H9 (cell line): ENCODE results near the gene ZNF831. TPM values are rescaled to one million over a fixed set of nuclear protein-coding genes. Genes with fewer than 3 reads are reported as not detected.

Experiments
- DNase-seq: peaks from one replicate; pipeline ENCODE4 v3.0.0-alpha.2; 2017
- H2AFZ ChIP-seq: one replicate; pipeline ENCODE4 v1.6.1; 2013; ENCODE audit warnings: mild to moderate bottlenecking, low read length, control low read depth, moderate library complexity
- H2AK5ac ChIP-seq: 2 replicates; pipeline ENCODE4 v1.6.1; 2013; ENCODE audit warnings: low read length, control low read depth, mixed read lengths; ENCODE audit not compliant: insufficient read length
- H2BK120ac ChIP-seq: one replicate; pipeline ENCODE4 v1.6.1; 2013; ENCODE audit warnings: low read depth, mild to moderate bottlenecking, low read length, control low read depth, inconsistent platforms; ENCODE audit not compliant: poor library complexity, severe bottlenecking
- H2BK12ac ChIP-seq: 2 replicates; pipeline ENCODE4 v1.6.1; 2013; ENCODE audit warnings: low read length, control low read depth, mixed read lengths, low read depth; ENCODE audit not compliant: insufficient read length
- H2BK15ac ChIP-seq: 2 replicates; pipeline ENCODE4 v1.6.1; 2013; ENCODE audit warnings: low read depth, low read length, control low read depth
- H2BK20ac ChIP-seq: one replicate; pipeline ENCODE4 v1.6.1; 2013; ENCODE audit warnings: low read depth, mild to moderate bottlenecking, low read length, control low read depth, inconsistent platforms; ENCODE audit not compliant: poor library complexity, severe bottlenecking
- H2BK5ac ChIP-seq: 2 replicates; pipeline ENCODE4 v1.6.1; 2013; ENCODE audit warnings: low read length, control low read depth, mixed read lengths; ENCODE audit not compliant: insufficient read length
- H3K14ac ChIP-seq: 2 replicates; pipeline ENCODE4 v1.6.1; 2013; ENCODE audit warnings: low read length, control low read depth; ENCODE audit not compliant: insufficient read depth
- H3K18ac ChIP-seq: 2 replicates; pipeline ENCODE4 v1.6.1; 2013; ENCODE audit warnings: low read depth, mild to moderate bottlenecking, mixed read lengths, low read length, control low read depth; ENCODE audit not compliant: insufficient read length
- H3K23ac ChIP-seq: 2 replicates; pipeline ENCODE4 v1.6.1; 2013; ENCODE audit warnings: low read length, control low read depth, mixed read lengths, low read depth; ENCODE audit not compliant: insufficient read length
- H3K23me2 ChIP-seq: 2 replicates; pipeline ENCODE4 v1.6.1; 2013; ENCODE audit warnings: low read depth, mild to moderate bottlenecking, mixed read lengths, low read length, control low read depth; ENCODE audit not compliant: insufficient read length, poor library complexity, severe bottlenecking
- H3K27ac ChIP-seq: 2 replicates; pipeline ENCODE4 v1.5.1; 2013; ENCODE audit warnings: low read length, control low read depth, mixed read lengths, low read depth; ENCODE audit not compliant: insufficient read length
- H3K27me3 ChIP-seq: 2 replicates; pipeline ENCODE4 v1.6.1; 2013; ENCODE audit warnings: low read length, control low read depth, inconsistent platforms; ENCODE audit not compliant: insufficient read depth
- H3K4ac ChIP-seq: 2 replicates; pipeline ENCODE4 v1.6.1; 2013; ENCODE audit warnings: low read depth, mild to moderate bottlenecking, control low read depth, inconsistent platforms, low read length, moderate library complexity
- H3K4me1 ChIP-seq: 2 replicates; pipeline ENCODE4 v1.6.1; 2013; ENCODE audit warnings: low read length, control low read depth, inconsistent platforms; ENCODE audit not compliant: insufficient read depth
- H3K4me2 ChIP-seq: 2 replicates; pipeline ENCODE4 v1.6.1; 2013; ENCODE audit warnings: low read length, control low read depth, mixed read lengths; ENCODE audit not compliant: insufficient read length, insufficient read depth
- H3K56ac ChIP-seq: 2 replicates; pipeline ENCODE4 v1.6.1; 2013; ENCODE audit warnings: low read depth, mild to moderate bottlenecking, mixed read lengths, low read length, control low read depth; ENCODE audit not compliant: insufficient read length
- H3K79me1 ChIP-seq: 2 replicates; pipeline ENCODE4 v1.6.1; 2013; ENCODE audit warnings: low read depth, mild to moderate bottlenecking, moderate library complexity, low read length, control low read depth, inconsistent platforms; ENCODE audit not compliant: insufficient read depth, poor library complexity, severe bottlenecking
- H3K79me2 ChIP-seq: 2 replicates; pipeline ENCODE4 v1.6.1; 2013; ENCODE audit warnings: low read length, control low read depth, inconsistent platforms; ENCODE audit not compliant: insufficient read depth
- H3K9ac ChIP-seq: 2 replicates; pipeline ENCODE4 v1.6.1; 2013; ENCODE audit warnings: low read length, control low read depth, mixed read lengths; ENCODE audit not compliant: insufficient read length; ENCODE audit errors: extremely low read depth
- H3K9me3 ChIP-seq: one replicate; pipeline ENCODE4 v1.6.1; 2013; ENCODE audit warnings: low read depth, low read length, inconsistent platforms; ENCODE audit not compliant: control insufficient read depth
- H3T11ph ChIP-seq: one replicate; pipeline ENCODE4 v1.6.1; 2013; ENCODE audit warnings: mild to moderate bottlenecking, low read length, control low read depth, inconsistent platforms
- H4K20me1 ChIP-seq: one replicate; pipeline ENCODE4 v1.6.1; 2013; ENCODE audit not compliant: control insufficient read depth, insufficient read length, insufficient read depth
- H4K5ac ChIP-seq: 2 replicates; pipeline ENCODE4 v1.6.1; 2013; ENCODE audit warnings: low read depth, mild to moderate bottlenecking, mixed read lengths, low read length, control low read depth; ENCODE audit not compliant: insufficient read length
- H4K8ac ChIP-seq: replicated peaks from 2 replicates; pipeline ENCODE4 v1.6.1; 2013; ENCODE audit warnings: low read length, control low read depth, mixed read lengths, low read depth; ENCODE audit not compliant: insufficient read length
- H4K91ac ChIP-seq: 2 replicates; pipeline ENCODE4 v1.6.1; 2013; ENCODE audit warnings: low read depth, mild to moderate bottlenecking, moderate library complexity, mixed read lengths, low read length, control low read depth; ENCODE audit not compliant: insufficient read length
- H3K27ac Mint-ChIP-seq, 3 experiments: 2 replicates in 2 of 3; 3 replicates in 1 of 3; pipeline ENCODE4 v1.8.0; 2020 to 2021; ENCODE audit warnings: mixed read lengths in 3 of 3, mild to moderate bottlenecking in 1 of 3, moderate library complexity in 1 of 3
- H3K27me3 Mint-ChIP-seq: 2 replicates; pipeline ENCODE4 v1.8.0; 2021; ENCODE audit warnings: low read depth, mild to moderate bottlenecking, moderate library complexity, mixed read lengths
- H3K36me3 Mint-ChIP-seq, 3 experiments: 2 replicates in 2 of 3; 3 replicates in 1 of 3; pipeline ENCODE4 v1.8.0; 2020 to 2021; ENCODE audit warnings: low read depth in 3 of 3, mixed read lengths in 3 of 3; ENCODE audit not compliant: insufficient read depth in 1 of 3
- H3K4me1 Mint-ChIP-seq, 2 experiments: 2 replicates each; pipeline ENCODE4 v1.8.0; 2020; ENCODE audit warnings: mixed read lengths in 2 of 2
- H3K4me3 Mint-ChIP-seq, 2 experiments: 2 replicates in 1 of 2; 3 replicates in 1 of 2; pipeline ENCODE4 v1.8.0; 2020 to 2021; ENCODE audit warnings: mild to moderate bottlenecking in 2 of 2, mixed read lengths in 2 of 2, moderate library complexity in 1 of 2
- H3K9me3 Mint-ChIP-seq, 2 experiments: 2 replicates in 1 of 2; 3 replicates in 1 of 2; pipeline ENCODE4 v1.8.0; 2020; ENCODE audit warnings: mild to moderate bottlenecking in 2 of 2, mixed read lengths in 2 of 2, moderate library complexity in 1 of 2
- WGBS: extraction: QIAGEN DNeasy Blood & Tissue Kit; methylation state at CpG from one replicate; pipeline ENCODE4 v1.1.7; 2013; ENCODE audit warnings: missing lambda C conversion rate, low lambda C conversion rate, mixed read lengths; ENCODE audit not compliant: insufficient read length; ENCODE audit errors: extremely low coverage; 5-methylcytosine and 5-hydroxymethylcytosine counted together
- total RNA-seq: library from RNA; stranded (reverse); gene quantifications from 2 replicates; pipeline ENCODE4 v1.2.1, GENCODE V29; 2021
- TF ChIP-seq, protein P1 (sequence below): fragments of 200-600 bp; sonication (generic); conservative IDR thresholded peaks from 3 replicates; pipeline ENCODE4 v1.8.0; 2021; ENCODE audit warnings: antibody characterized with exemption, mild to moderate bottlenecking

ZNF831 gene
- total RNA-seq, 1 experiment from 2014 or later, result not detected

DNA sequence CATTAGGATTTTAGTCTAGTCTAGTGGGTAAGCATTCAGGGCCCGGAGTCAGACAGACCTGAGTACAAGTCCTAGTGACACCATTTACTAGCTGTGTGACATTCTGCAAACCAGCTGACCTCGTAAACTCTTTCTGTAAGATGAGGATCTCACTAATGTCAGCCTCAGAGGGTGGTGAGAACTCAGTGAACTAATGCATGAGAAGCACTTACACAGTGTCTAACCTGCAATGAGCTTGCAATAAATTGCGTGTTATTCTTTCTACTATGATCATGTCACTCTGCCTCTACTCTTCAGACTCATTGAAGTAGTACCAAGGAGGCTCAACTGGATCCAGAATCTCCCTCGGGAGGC lies 41.1 kb upstream of the ZNF831 start:
- H3T11ph ChIP-seq, result no peak overlapping the region
- peak overlapping the region; percentile 5 for H3K27ac ChIP-seq
- no peak overlapping the region for H2BK12ac ChIP-seq
- no peak overlapping the region for H4K91ac ChIP-seq
- WGBS, result no CpG with 5 or more reads among the region's 4 CpGs
- no peaks in the 10 kb centered on the region for H3K79me1 ChIP-seq
- no peak overlapping the region for H2BK15ac ChIP-seq
- no peak overlapping the region for H3K18ac ChIP-seq
- no peak overlapping the region for H3K56ac ChIP-seq
- no peak overlapping the region; the same call in 1 of the 2 replicates for H3K4ac ChIP-seq
- H3K79me2 ChIP-seq, result no peaks in the 10 kb centered on the region
- H3K23me2 ChIP-seq, result no peaks in the 10 kb centered on the region
- Mint-ChIP-seq H3K36me3 (peaks cover 4 to 14% (median 12%) of the 10 kb centered on the region in 3 experiments; a peak in 5 of 7 replicates), H3K4me1 (peaks cover 43 to 60% of the 10 kb centered on the region in 2 experiments), H3K27ac (peak overlapping the region in 2 of 3 experiments; percentile 75 to 87; a peak in 3 of 7 replicates), H3K9me3 (peaks cover 11 to 18% of the 10 kb centered on the region in 2 experiments), H3K27me3 (peaks cover 3% of the 10 kb centered on the region; the same call in 1 of the 2 replicates), H3K4me3 (0 out of 5 replicates have a peak overlapping the region, but pooled peaks of 1 of the 2 experiments have one; percentile 17)
- no peak for DNase-seq
- H3K4me2 ChIP-seq, result no peak overlapping the region
- H3K4me1 ChIP-seq, result peaks cover 15% of the 10 kb centered on the region
- H2AK5ac ChIP-seq, result no peak overlapping the region
- no peak overlapping the region for H3K9ac ChIP-seq
- no peak overlapping the region for H2AFZ ChIP-seq
- TF ChIP-seq, protein P1, sequence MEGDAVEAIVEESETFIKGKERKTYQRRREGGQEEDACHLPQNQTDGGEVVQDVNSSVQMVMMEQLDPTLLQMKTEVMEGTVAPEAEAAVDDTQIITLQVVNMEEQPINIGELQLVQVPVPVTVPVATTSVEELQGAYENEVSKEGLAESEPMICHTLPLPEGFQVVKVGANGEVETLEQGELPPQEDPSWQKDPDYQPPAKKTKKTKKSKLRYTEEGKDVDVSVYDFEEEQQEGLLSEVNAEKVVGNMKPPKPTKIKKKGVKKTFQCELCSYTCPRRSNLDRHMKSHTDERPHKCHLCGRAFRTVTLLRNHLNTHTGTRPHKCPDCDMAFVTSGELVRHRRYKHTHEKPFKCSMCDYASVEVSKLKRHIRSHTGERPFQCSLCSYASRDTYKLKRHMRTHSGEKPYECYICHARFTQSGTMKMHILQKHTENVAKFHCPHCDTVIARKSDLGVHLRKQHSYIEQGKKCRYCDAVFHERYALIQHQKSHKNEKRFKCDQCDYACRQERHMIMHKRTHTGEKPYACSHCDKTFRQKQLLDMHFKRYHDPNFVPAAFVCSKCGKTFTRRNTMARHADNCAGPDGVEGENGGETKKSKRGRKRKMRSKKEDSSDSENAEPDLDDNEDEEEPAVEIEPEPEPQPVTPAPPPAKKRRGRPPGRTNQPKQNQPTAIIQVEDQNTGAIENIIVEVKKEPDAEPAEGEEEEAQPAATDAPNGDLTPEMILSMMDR, result no peak
- no peak overlapping the region for H3K14ac ChIP-seq
- no peak overlapping the region for H4K8ac ChIP-seq
- H2BK120ac ChIP-seq, result no peak overlapping the region
- H2BK20ac ChIP-seq, result no peak overlapping the region
- H3K27me3 ChIP-seq, result no peaks in the 10 kb centered on the region
- no peaks in the 10 kb centered on the region for H3K9me3 ChIP-seq
- no peak overlapping the region for H2BK5ac ChIP-seq
- H4K5ac ChIP-seq, result no peak overlapping the region
- H4K20me1 ChIP-seq, result no peaks in the 10 kb centered on the region
- no peak overlapping the region for H3K23ac ChIP-seq
